OCI-LY1 (cell line): Measurements from ENCODE around the gene PCLO.

Experiments
- H2AFZ ChIP-seq: fragments of 200-600 bp; sonication (generic), shearing (Covaris generic); 2 replicates; pipeline ENCODE4 v1.6.0; 2014; ENCODE audit warnings: antibody characterized with exemption, mild to moderate bottlenecking, low read length
- H3F3A ChIP-seq: fragments of 200-600 bp; sonication (generic), shearing (Covaris generic); 2 replicates; pipeline ENCODE4 v1.6.0; 2014; ENCODE audit warnings: mild to moderate bottlenecking, antibody characterized with exemption, low read length, moderate library complexity; ENCODE audit not compliant: insufficient read depth
- H3K27ac ChIP-seq: fragments of 200-600 bp; sonication (generic); 2 replicates; pipeline ENCODE4 v1.5.1; 2014; ENCODE audit warnings: low read length, mixed run types, mild to moderate bottlenecking, low read depth; ENCODE audit not compliant: poor library complexity, severe bottlenecking
- H3K27me3 ChIP-seq: fragments of 200-600 bp; sonication (generic); 2 replicates; pipeline ENCODE4 v1.6.0; 2014; ENCODE audit warnings: antibody characterized with exemption, mild to moderate bottlenecking, low read length, moderate library complexity; ENCODE audit not compliant: insufficient read depth
- H3K36me3 ChIP-seq: fragments of 200-600 bp; sonication (generic); 2 replicates; pipeline ENCODE4 v1.6.1; 2014; ENCODE audit warnings: mild to moderate bottlenecking, antibody characterized with exemption, low read length, moderate library complexity, mixed read lengths; ENCODE audit not compliant: insufficient read depth
- H3K4me1 ChIP-seq: fragments of 200-600 bp; sonication (generic); 2 replicates; pipeline ENCODE4 v1.5.1; 2014; ENCODE audit warnings: mild to moderate bottlenecking, low read length, moderate library complexity; ENCODE audit not compliant: insufficient read depth, severe bottlenecking
- H3K4me2 ChIP-seq: fragments of 200-600 bp; sonication (generic), shearing (Covaris generic); 2 replicates; pipeline ENCODE4 v1.6.1; 2014; ENCODE audit warnings: low read length
- H3K4me3 ChIP-seq: fragments of 200-600 bp; sonication (generic); 2 replicates; pipeline ENCODE4 v1.5.1; 2014; ENCODE audit warnings: low read length, low read depth, mild to moderate bottlenecking, mixed read lengths; ENCODE audit not compliant: poor library complexity, severe bottlenecking
- H3K79me2 ChIP-seq: fragments of 200-600 bp; shearing (Covaris generic); 2 replicates; pipeline ENCODE4 v1.6.1; 2016; ENCODE audit warnings: mixed run types, low read length, mixed read lengths; ENCODE audit not compliant: insufficient read depth
- H3K9ac ChIP-seq: fragments of 200-600 bp; sonication (generic), shearing (Covaris generic); 2 replicates; pipeline ENCODE4 v1.6.1; 2014; ENCODE audit warnings: mild to moderate bottlenecking, low read length, mixed read lengths
- H3K9me2 ChIP-seq: fragments of 200-600 bp; sonication (generic), shearing (Covaris generic); 2 replicates; pipeline ENCODE4 v1.6.1; 2014; ENCODE audit warnings: low read depth, mild to moderate bottlenecking, low read length, mixed read lengths
- H3K9me3 ChIP-seq: fragments of 200-600 bp; shearing (Covaris generic); 2 replicates; pipeline ENCODE4 v1.6.1; 2014; ENCODE audit warnings: low read length, mixed read lengths
- H4K20me1 ChIP-seq: fragments of 200-600 bp; sonication (generic), shearing (Covaris generic); 2 replicates; pipeline ENCODE4 v1.6.0; 2016; ENCODE audit warnings: mild to moderate bottlenecking, low read length; ENCODE audit not compliant: insufficient read depth
- CTCF ChIP-seq: fragments of 200-600 bp; sonication (generic), shearing (Covaris generic); IDR thresholded peaks from 2 replicates; pipeline ENCODE4 v1.5.1; 2017; ENCODE audit warnings: mild to moderate bottlenecking, antibody characterized with exemption, low read length, moderate library complexity, mixed read lengths
- EZH2 ChIP-seq: fragments of 200-600 bp; sonication (generic), shearing (Covaris generic); IDR thresholded peaks from 2 replicates; pipeline ENCODE4 v1.8.0; 2017; ENCODE audit warnings: borderline replicate concordance, mixed run types, mild to moderate bottlenecking, antibody characterized with exemption, low read length, moderate library complexity, mixed read lengths

Gene PCLO

DNA sequence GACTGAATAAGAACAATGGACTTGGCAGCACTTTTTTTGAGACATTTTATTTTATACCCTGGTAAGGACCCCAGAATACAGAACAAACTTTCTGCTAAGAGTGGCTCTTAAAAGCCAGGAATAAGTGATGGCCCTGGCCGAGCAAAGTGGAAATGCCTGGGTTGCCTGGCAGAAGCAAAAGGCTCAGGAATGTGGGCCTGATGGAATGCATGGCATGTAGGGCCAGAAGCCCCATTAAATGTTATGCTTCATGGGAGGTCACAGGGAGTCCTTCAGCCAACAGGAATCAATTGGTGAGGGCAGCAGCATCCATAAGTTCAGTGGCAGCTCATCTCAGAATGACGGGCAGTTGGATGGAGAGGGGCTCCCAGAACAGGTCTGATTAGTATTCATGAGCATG lies 417.6 kb downstream of the PCLO start:
- Histone ChIP-seq H3K9me3 (no peaks in the 10 kb centered on the region), H3K79me2 (no peaks in the 10 kb centered on the region), H2AFZ (no peak overlapping the region), H3K9me2 (no peaks in the 10 kb centered on the region), H3K27ac (no peak overlapping the region), H3K4me2 (no peak overlapping the region), H3K36me3 (no peaks in the 10 kb centered on the region), H3K9ac (no peak overlapping the region), H3K27me3 (no peaks in the 10 kb centered on the region), H3K4me1 (no peaks in the 10 kb centered on the region), H3K4me3 (no peak overlapping the region), H3F3A (no peaks in the 10 kb centered on the region), H4K20me1 (no peaks in the 10 kb centered on the region)
- TF ChIP-seq EZH2, result no peak
- no peak for TF ChIP-seq CTCF

DNA sequence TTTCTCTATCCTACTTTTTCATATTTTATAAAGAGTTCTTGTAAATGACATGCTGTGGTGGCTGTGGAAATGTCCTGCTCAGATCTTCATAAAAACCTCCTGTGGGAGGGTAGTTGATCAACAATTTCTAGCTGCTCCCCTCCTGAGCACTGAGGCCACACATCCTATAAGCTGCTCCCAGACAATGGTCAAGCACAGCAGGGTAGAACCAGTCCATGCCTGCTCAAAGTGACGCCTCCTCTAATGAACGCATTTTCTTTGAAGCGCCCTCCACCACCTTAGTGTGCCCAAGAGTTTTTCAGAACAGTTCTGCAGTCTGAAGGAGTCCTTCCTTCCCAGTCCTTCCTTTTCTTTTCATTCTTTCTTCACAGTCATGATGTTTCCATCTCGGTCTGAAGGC lies 420.5 kb downstream of the PCLO start:
- Histone ChIP-seq H3K4me2 (no peak overlapping the region), H3F3A (no peaks in the 10 kb centered on the region), H4K20me1 (no peaks in the 10 kb centered on the region), H3K9me2 (no peaks in the 10 kb centered on the region), H2AFZ (no peak overlapping the region), H3K27ac (no peak overlapping the region), H3K4me1 (no peaks in the 10 kb centered on the region), H3K4me3 (no peak overlapping the region), H3K9ac (no peak overlapping the region), H3K27me3 (no peaks in the 10 kb centered on the region), H3K9me3 (no peaks in the 10 kb centered on the region), H3K36me3 (no peaks in the 10 kb centered on the region), H3K79me2 (no peaks in the 10 kb centered on the region)
- TF ChIP-seq EZH2 (no peak), CTCF (no peak)

DNA sequence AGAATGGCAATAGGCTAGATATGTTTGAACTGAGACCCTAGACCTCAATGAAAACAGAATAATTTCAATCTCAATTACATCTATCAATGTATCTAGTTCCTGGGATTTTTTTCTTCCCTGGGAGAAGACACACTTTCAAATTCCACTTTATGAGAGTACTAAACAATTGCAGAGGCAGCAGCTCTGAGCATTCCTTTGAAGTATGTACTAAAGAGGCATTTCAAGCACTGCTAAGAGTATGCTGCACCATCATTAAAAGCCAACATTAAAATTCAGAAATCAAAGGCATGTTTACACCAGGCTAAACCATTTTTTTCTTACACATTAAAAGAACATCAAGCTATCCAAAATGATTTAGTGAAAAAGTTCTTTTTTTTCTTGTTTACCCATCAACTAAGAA lies 421.2 kb downstream of the PCLO start:
- H3K9me2 ChIP-seq, result no peaks in the 10 kb centered on the region
- no peak overlapping the region for H3K4me2 ChIP-seq
- no peak overlapping the region for H3K9ac ChIP-seq
- H4K20me1 ChIP-seq, result no peaks in the 10 kb centered on the region
- no peaks in the 10 kb centered on the region for H3K27me3 ChIP-seq
- H3K36me3 ChIP-seq, result no peaks in the 10 kb centered on the region
- no peaks in the 10 kb centered on the region for H3K9me3 ChIP-seq
- no peaks in the 10 kb centered on the region for H3K4me1 ChIP-seq
- H3K27ac ChIP-seq, result no peak overlapping the region
- no peak overlapping the region for H2AFZ ChIP-seq
- H3F3A ChIP-seq, result no peaks in the 10 kb centered on the region
- H3K79me2 ChIP-seq, result no peaks in the 10 kb centered on the region
- H3K4me3 ChIP-seq, result no peak overlapping the region
- TF ChIP-seq CTCF (no peak), EZH2 (no peak)
